Measurements from ENCODE around the gene EFR3B.

EFR3B gene

GRCh38 chr2:25173719-25174118 is 131.8 kb downstream of the EFR3B start:
- TF ChIP-seq TCF4 (CRISPR knock-in tag; IDR thresholded peaks at IDR 0.05; ENCODE audit: borderline replicate concordance) (no peak), ZC3H10 (CRISPR knock-in tag; IDR thresholded peaks at IDR 0.05) (no peak), ESRRG (CRISPR knock-in tag; IDR thresholded peaks at IDR 0.05) (no peak), TSHZ2 (CRISPR knock-in tag; IDR thresholded peaks at IDR 0.05) (no peak), SNAI2 (CRISPR knock-in tag; IDR thresholded peaks at IDR 0.05) (no peak), ZNF565 (CRISPR knock-in tag; conservative IDR thresholded peaks at IDR 0.05; ENCODE audit: low read depth) (no peak), ZNF70 (CRISPR knock-in tag; IDR thresholded peaks at IDR 0.05) (no peak), TOX (CRISPR knock-in tag; IDR thresholded peaks at IDR 0.05; ENCODE audit: borderline replicate concordance) (no peak), POU6F1 (CRISPR knock-in tag; IDR thresholded peaks at IDR 0.05; ENCODE audit: borderline replicate concordance, low read depth) (no peak), OSR1 (CRISPR knock-in tag; IDR thresholded peaks at IDR 0.05) (no peak), ZFP3 (CRISPR knock-in tag; IDR thresholded peaks at IDR 0.05) (no peak), PATZ1 (CRISPR knock-in tag; IDR thresholded peaks at IDR 0.05; ENCODE audit: borderline replicate concordance) (no peak), CSRNP3 (CRISPR knock-in tag; IDR thresholded peaks at IDR 0.05) (no peak), CSDC2 (CRISPR knock-in tag; IDR thresholded peaks at IDR 0.05) (no peak), ZNF8 (CRISPR knock-in tag; IDR thresholded peaks at IDR 0.05) (no peak), BACH2 (CRISPR knock-in tag; IDR thresholded peaks at IDR 0.05; ENCODE audit: borderline replicate concordance) (no peak), ISL1 (CRISPR knock-in tag; IDR thresholded peaks at IDR 0.05) (no peak)
- ATAC-seq: no peak

GRCh38 chr2:25174192-25174861 is 132.5 kb downstream of the EFR3B start:
- no peak for ATAC-seq

More at GRCh38 chr2:25174192-25174861, 132.5 kb downstream of the EFR3B start:
- TF ChIP-seq CSRNP3 (CRISPR knock-in tag; IDR thresholded peaks at IDR 0.05) (no peak), POU6F1 (CRISPR knock-in tag; IDR thresholded peaks at IDR 0.05; ENCODE audit: borderline replicate concordance, low read depth) (no peak), RARB (CRISPR knock-in tag; IDR thresholded peaks at IDR 0.05) (no peak), ISL1 (CRISPR knock-in tag; IDR thresholded peaks at IDR 0.05) (no peak), CSDC2 (CRISPR knock-in tag; IDR thresholded peaks at IDR 0.05) (no peak), ZNF8 (CRISPR knock-in tag; IDR thresholded peaks at IDR 0.05) (no peak), ZFP3 (CRISPR knock-in tag; IDR thresholded peaks at IDR 0.05) (no peak), ARNTL (CRISPR knock-in tag; IDR thresholded peaks at IDR 0.05; ENCODE audit: borderline replicate concordance, low read depth) (no peak), CREB5 (CRISPR knock-in tag; IDR thresholded peaks at IDR 0.05; ENCODE audit: low read depth) (no peak), OSR1 (CRISPR knock-in tag; IDR thresholded peaks at IDR 0.05) (no peak), ZNF565 (CRISPR knock-in tag; conservative IDR thresholded peaks at IDR 0.05; ENCODE audit: low read depth) (no peak)

Measured in SK-N-SH treated with all-trans-retinoic acid at 6 μM for 48 hours (cell line).